ENCODE results near the gene LRRC27.

- TF ChIP-seq CTCF (IDR thresholded peaks at IDR 0.05) = no peak
- no peak for TF ChIP-seq POLR2A (IDR thresholded peaks at IDR 0.05)
- TF ChIP-seq POLR2AphosphoS5 (IDR thresholded peaks at IDR 0.05) = no peak
Observed at GRCh38 chr10:132355754-132356153, 23.8 kb downstream of the LRRC27 start.

All from breast epithelium (tissue), 3 donors.